DND-41 (cell line): Measurements from ENCODE around the gene CBX5.

Experiments used
- ATAC-seq: fragments of 200-7000 bp; cut with Tn5 transposase; 3 replicates; pipeline ENCODE4 v1.9.1; 2021; ENCODE audit warnings: low read depth; ENCODE audit not compliant: insufficient read depth
- DNase-seq: peaks from one replicate; pipeline ENCODE4 v3.0.0-alpha.2; 2020
- H2AFZ ChIP-seq: 2 replicates; pipeline ENCODE4 v1.6.0; 2012; ENCODE audit warnings: low read depth, low read length
- H3K27ac ChIP-seq: 2 replicates; pipeline ENCODE4 v1.5.1; 2012; ENCODE audit warnings: low read length, inconsistent platforms
- H3K27me3 ChIP-seq: fragments of 200-600 bp; sonication (generic); 2 replicates; pipeline ENCODE4 v1.6.0; 2012; ENCODE audit warnings: low read length, mild to moderate bottlenecking, inconsistent platforms; ENCODE audit not compliant: insufficient read depth, poor library complexity
- H3K36me3 ChIP-seq: 2 replicates; pipeline ENCODE4 v1.5.1; 2012; ENCODE audit warnings: low read length, inconsistent platforms; ENCODE audit not compliant: insufficient read depth
- H3K4me1 ChIP-seq: 2 replicates; pipeline ENCODE4 v1.5.1; 2012; ENCODE audit warnings: mild to moderate bottlenecking, low read length; ENCODE audit not compliant: insufficient read depth
- H3K4me2 ChIP-seq: 2 replicates; pipeline ENCODE4 v1.6.0; 2012; ENCODE audit warnings: mild to moderate bottlenecking, moderate library complexity, low read length, inconsistent platforms; ENCODE audit not compliant: insufficient read depth
- H3K4me3 ChIP-seq, 2 experiments: fragments of 200-600 bp in 1 of 2; shearing (Covaris generic) in 1 of 2; 2 replicates each; pipeline ENCODE4 v1.5.1; 2012 to 2016; ENCODE audit warnings: inconsistent platforms in 2 of 2, low read length in 2 of 2, mild to moderate bottlenecking in 2 of 2, low read depth in 1 of 2, moderate library complexity in 1 of 2
- H3K79me2 ChIP-seq: 2 replicates; pipeline ENCODE4 v1.6.0; 2012; ENCODE audit warnings: low read length, inconsistent platforms; ENCODE audit not compliant: insufficient read depth
- H3K9ac ChIP-seq: 2 replicates; pipeline ENCODE4 v1.6.0; 2012; ENCODE audit warnings: low read depth, mild to moderate bottlenecking, inconsistent platforms, low read length, moderate library complexity
- H3K9me3 ChIP-seq: 2 replicates; pipeline ENCODE4 v1.5.1; 2012; ENCODE audit warnings: low read length, moderate library complexity, mild to moderate bottlenecking, inconsistent platforms; ENCODE audit not compliant: insufficient read depth, severe bottlenecking
- H4K20me1 ChIP-seq: 2 replicates; pipeline ENCODE4 v1.6.0; 2012; ENCODE audit warnings: low read length; ENCODE audit not compliant: insufficient read depth
- EZH2 ChIP-seq: IDR thresholded peaks from 3 replicates; pipeline ENCODE4 v1.6.1; 2012; ENCODE audit warnings: borderline replicate concordance, low read depth, mild to moderate bottlenecking, moderate library complexity, low read length, inconsistent platforms; ENCODE audit not compliant: severe bottlenecking
- TF ChIP-seq, protein P1 (sequence below): IDR thresholded peaks from 2 replicates; pipeline ENCODE4 v1.5.1; 2012; ENCODE audit warnings: borderline replicate concordance, low read length, moderate library complexity, mild to moderate bottlenecking; ENCODE audit not compliant: poor library complexity, severe bottlenecking; ENCODE audit errors: extremely low read depth

Gene CBX5

DNA sequence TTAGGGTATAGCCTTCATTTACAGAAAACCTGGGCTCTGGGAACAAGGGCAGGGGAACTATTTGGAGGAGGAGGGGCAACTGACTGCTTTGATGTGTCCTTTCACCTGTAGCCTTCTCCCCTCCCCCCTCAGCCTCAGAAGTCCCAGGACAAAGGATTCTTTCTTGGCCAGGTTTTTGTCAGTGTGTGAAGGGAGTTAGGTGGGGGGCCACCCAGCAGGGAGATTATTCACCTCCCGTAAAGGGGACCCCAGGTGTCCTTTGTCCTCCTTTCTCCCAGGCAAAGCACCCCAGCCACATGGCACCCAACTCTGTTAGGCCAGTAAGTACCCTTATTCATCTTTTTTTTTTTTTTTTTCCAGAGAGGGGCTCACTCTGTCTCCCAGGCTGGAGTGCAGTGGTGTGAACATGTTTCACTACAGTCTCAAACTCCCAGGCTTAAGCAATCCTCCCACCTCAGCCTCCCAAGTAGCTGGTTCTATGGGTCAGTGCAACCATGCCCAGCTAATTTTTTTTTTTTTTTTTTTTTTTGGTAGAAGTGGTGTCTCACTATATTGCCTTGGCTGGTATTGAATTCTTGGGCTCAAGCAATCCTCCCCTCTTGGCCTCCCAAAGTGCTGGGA lies 21.6 kb upstream of the CBX5 start:
- no peak overlapping the region for H3K27ac ChIP-seq
- H3K36me3 ChIP-seq: no peaks in the 10 kb centered on the region
- H2AFZ ChIP-seq: no peak overlapping the region
- H3K27me3 ChIP-seq: peaks cover 39% of the 10 kb centered on the region
- DNase-seq: no peak
- H3K9ac ChIP-seq: no peak overlapping the region
- H3K9me3 ChIP-seq: no peaks in the 10 kb centered on the region
- no peak overlapping the region for H3K4me3 ChIP-seq
- no peak overlapping the region for H3K4me2 ChIP-seq
- H4K20me1 ChIP-seq: no peaks in the 10 kb centered on the region
- H3K4me1 ChIP-seq: peaks cover 17% of the 10 kb centered on the region
- TF ChIP-seq EZH2: no peak
- no peaks in the 10 kb centered on the region for H3K79me2 ChIP-seq
- ATAC-seq: no peak

DNA sequence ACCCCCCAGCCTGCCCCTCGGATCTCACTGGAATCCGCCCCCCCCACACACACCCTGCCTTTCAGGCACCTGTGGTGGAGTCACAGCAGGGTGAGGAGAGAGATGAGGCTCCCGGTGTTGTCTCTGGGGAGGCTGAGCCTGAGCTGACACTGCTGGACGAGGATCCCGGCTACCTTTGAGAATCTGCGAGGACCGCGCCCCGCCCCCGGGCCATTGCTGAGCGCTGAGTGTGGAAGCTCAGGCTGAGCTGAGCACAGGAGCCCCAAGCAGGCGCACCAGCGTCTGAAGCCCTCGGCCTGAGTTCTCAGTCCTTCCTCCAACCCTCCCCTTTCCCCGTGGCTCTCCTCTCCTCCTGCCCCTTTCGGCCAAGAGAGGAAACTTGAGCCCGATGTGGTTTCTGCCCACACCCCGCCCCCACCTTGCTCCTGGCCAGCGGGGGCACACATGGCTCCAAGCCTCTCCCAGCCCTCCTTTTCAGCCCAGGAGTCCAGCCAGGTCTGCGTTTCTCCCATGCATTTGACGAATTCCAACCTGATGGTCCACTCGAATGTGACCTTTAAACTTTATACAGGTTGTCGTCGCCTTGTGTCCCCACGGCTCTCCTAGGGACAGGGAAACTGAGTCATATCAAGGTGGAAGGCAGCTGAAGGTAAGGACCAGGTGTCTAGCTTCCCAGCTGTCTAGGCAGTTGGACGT lies 21.0 kb upstream of the CBX5 start, which contains the start of gene NFE2:
TSS of gene NFE2 (minus strand) at position 284 of the 696 bp plus-strand sequence. CDS start 5,767 bp downstream, outside the sequence.
- Histone ChIP-seq H3K9ac (no peak within 1 kb of the TSS), H3K27ac (no peak within 1 kb of the TSS), H3K36me3 (no peaks in the 10 kb centered on the region), H3K4me3 (no peak within 1 kb of the TSS), H2AFZ (no peak within 1 kb of the TSS), H3K27me3 (peaks cover 39% of the 10 kb centered on the region), H3K79me2 (no peaks in the 10 kb centered on the region), H3K4me2 (no peak within 1 kb of the TSS), H3K9me3 (no peaks in the 10 kb centered on the region), H3K4me1 (peaks cover 17% of the 10 kb centered on the region), H4K20me1 (no peaks in the 10 kb centered on the region)
- TF ChIP-seq, protein P1, sequence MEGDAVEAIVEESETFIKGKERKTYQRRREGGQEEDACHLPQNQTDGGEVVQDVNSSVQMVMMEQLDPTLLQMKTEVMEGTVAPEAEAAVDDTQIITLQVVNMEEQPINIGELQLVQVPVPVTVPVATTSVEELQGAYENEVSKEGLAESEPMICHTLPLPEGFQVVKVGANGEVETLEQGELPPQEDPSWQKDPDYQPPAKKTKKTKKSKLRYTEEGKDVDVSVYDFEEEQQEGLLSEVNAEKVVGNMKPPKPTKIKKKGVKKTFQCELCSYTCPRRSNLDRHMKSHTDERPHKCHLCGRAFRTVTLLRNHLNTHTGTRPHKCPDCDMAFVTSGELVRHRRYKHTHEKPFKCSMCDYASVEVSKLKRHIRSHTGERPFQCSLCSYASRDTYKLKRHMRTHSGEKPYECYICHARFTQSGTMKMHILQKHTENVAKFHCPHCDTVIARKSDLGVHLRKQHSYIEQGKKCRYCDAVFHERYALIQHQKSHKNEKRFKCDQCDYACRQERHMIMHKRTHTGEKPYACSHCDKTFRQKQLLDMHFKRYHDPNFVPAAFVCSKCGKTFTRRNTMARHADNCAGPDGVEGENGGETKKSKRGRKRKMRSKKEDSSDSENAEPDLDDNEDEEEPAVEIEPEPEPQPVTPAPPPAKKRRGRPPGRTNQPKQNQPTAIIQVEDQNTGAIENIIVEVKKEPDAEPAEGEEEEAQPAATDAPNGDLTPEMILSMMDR: no peak
- peak; percentile 26 for TF ChIP-seq EZH2
- ATAC-seq (no peak), DNase-seq (no peak)

DNA sequence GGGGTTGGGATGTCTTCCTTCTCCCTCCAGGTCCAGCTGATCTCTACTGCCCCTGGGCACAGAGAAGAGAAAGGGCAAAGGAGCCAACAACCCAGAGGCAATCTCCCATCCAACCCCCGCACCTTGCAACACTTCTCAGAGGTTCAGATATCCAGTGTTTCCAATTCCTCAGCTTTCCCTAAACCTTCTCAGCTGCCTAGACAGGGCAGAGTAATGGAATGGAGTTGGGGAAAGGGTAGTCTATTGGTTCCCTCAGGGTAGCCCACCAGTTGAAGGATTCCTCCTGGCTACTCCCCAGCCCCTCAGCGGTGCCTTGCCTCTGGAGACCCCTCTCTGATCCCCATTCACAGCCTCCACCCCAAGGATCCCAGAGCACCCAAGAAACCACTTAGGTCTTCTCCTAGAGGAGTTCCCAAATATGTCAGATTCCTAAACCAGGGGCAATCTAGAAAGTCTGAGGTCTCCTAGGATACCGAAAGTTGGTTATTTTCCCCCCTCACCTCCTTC lies 20.4 kb upstream of the CBX5 start:
- no peaks in the 10 kb centered on the region for H3K36me3 ChIP-seq
- no peaks in the 10 kb centered on the region for H4K20me1 ChIP-seq
- TF ChIP-seq EZH2: no peak
- TF ChIP-seq, protein P1: no peak
- H3K4me3 ChIP-seq: no peak overlapping the region
- H3K27ac ChIP-seq: no peak overlapping the region
- no peaks in the 10 kb centered on the region for H3K79me2 ChIP-seq
- DNase-seq (no peak), ATAC-seq (no peak)
- H3K9ac ChIP-seq: no peak overlapping the region
- no peaks in the 10 kb centered on the region for H3K9me3 ChIP-seq
- H3K27me3 ChIP-seq: peaks cover 39% of the 10 kb centered on the region
- H2AFZ ChIP-seq: no peak overlapping the region
- no peak overlapping the region for H3K4me2 ChIP-seq
- peaks cover 17% of the 10 kb centered on the region for H3K4me1 ChIP-seq
